HG02610 (cell line): ENCODE data around the gene TRIM14.
"Not testable (repeated sequence)": the region's sequence is repeated elsewhere in the genome, so short reads cannot be mapped to it uniquely, and the experiment has no call there.

ENCODE experiments used
- ATAC-seq: cut with Tn5 transposase; IDR thresholded peaks from one replicate; pipeline ENCODE4 v1.9.1; 2021; ENCODE audit warnings: mild to moderate bottlenecking, moderate library complexity; ENCODE audit not compliant: unreplicated experiment

Gene TRIM14

GRCh38 chr9:98085058-98085457, 34.0 kb downstream of the TRIM14 start:
- no peak for ATAC-seq

DNA sequence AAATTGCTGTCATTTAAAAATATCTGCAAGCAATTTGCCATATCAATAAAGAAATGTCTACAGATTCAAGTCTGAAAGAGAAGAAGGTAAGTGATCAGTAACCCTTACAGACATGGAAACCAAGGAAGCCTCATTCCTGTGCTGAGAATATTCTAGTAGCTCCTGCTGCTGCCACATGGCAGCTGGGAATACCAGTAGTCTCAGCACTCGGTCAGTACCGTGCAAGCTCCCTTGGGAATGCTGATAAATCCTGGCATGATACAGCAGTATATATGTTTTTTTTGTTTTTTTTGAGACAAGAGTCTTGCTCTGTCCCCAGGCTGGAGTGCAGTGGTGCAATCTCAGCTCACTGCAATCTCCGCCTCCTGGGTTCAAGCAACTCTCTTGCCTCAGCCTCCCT, 34.6 kb downstream of the TRIM14 start:
- no peak for ATAC-seq

GRCh38 chr9:98083566-98084183, 35.3 kb downstream of the TRIM14 start:
- no peak for ATAC-seq

DNA sequence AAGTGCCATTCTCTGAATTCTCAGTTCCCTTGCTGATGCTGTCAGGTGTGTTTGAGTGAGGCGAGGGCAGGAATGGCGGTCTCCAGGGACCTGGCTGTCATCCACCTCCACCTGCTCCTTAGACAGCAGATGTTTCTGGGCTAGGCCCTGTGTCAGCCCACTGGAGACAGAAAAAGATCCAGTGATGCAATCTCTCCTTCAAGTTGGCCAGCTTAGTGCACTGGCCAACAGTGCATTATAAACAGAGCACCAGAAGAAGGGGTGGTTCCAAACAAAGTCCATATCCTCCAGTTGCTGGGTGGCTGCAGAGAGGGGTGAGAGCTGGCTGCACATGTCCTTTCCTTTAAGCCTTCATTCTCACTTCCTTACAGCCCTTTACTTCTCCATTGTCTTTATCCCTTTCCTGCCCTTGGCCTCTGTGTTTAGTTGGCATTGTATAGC, 35.9 kb downstream of the TRIM14 start:
- ATAC-seq: no peak

- ATAC-seq: no peak
Observed at GRCh38 chr9:98081477-98082219, 37.4 kb downstream of the TRIM14 start.

DNA sequence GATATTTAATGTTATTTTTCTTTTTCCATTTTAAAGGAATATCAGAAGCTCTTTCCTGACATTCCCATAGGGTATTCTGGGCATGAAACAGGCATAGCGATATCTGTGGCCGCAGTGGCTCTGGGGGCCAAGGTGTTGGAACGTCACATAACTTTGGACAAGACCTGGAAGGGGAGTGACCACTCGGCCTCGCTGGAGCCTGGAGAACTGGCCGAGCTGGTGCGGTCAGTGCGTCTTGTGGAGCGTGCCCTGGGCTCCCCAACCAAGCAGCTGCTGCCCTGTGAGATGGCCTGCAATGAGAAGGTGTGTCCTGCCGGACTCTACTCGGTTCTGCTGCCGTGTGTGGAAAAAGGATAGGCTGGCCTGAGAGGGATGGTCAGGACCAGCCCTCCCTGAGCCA, 38.2 kb downstream of the TRIM14 start:
- ATAC-seq: no peak

DNA sequence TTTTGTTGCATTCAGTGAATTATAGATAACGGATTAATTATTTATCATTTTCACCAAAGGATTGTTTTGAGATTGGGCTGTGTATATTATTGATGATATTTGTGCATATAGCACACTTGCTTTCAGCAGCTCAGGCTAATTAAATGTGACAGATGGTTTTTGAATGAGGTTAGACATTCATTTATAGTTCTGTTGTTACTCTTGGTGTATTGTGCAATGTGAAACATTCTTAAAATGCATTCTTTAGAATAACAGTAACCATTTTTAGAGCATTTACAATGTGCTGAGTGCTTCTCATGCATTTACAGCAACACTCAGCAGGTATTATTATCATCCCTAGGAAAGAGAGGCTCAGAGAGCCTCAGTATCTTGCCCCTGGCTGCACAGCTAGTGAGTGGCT, 38.7 kb downstream of the TRIM14 start:
- no peak for ATAC-seq

GRCh38 chr9:98078895-98079294, 40.1 kb downstream of the TRIM14 start:
- no peak for ATAC-seq

DNA sequence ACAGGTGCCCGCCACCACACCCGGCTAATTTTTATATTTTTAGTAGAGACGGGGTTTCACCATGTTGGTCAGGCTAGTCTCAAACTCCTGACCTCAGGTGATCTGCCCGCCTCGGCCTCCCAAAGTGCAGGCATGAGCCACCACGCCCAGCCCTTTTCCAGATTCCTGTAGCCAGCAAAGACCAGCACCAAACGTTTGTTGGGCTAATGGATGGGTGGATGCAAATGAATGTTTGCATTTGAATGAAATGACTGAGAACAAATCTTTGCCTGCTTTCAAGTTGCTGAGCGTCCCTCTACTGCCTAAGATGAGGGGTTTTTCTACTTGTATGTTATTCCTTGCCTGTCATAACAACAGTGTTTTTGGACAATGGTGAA, 42.5 kb downstream of the TRIM14 start:
- ATAC-seq: not testable (repeated sequence)

DNA sequence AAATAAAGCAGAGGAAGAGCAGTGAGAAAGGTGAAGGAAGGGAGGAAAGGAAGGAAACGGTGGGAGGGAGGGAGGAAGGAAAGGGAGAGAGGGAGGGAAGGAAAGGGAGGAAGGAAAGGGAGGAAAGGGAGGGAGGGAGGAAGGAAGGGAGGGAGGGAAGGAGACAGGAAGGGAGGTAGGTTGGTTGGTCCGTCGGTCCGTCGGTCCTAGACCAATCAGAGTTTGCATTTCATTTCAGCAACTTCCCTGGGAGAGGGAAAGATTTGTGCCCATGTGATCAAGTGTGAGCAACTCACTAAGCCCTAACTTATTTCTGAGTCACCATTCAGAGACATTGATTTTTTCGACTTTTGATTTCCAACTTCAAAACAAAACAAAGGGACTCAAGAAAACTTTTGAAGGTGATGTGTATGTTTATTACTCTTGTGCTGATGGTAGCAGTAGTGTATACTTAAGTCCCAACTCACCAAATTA, 43.7 kb downstream of the TRIM14 start:
- no peak for ATAC-seq

GRCh38 chr9:98074115-98074990, 44.7 kb downstream of the TRIM14 start:
- ATAC-seq: no peak

GRCh38 chr9:98071737-98072136, 47.3 kb downstream of the TRIM14 start:
- no peak for ATAC-seq

DNA sequence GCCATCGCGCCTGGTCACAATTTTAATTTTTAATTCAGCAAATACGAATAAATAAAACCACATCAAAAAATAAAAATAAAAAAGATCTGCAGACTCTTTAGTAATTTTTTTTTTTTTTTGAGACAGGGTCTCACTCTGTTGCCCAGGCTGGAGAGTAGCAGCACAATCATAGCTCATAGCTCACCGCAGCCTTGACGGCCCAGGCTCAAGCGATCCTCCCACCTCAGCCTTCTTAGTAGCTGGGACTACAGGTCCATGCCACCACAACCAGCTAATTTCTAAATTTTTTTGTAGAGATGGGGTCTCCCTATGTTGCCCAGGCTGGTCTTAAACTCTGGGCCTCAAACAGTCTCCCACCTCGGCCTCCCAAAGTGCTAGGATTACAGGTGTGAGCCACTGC, 48.3 kb downstream of the TRIM14 start:
- ATAC-seq: no peak

DNA sequence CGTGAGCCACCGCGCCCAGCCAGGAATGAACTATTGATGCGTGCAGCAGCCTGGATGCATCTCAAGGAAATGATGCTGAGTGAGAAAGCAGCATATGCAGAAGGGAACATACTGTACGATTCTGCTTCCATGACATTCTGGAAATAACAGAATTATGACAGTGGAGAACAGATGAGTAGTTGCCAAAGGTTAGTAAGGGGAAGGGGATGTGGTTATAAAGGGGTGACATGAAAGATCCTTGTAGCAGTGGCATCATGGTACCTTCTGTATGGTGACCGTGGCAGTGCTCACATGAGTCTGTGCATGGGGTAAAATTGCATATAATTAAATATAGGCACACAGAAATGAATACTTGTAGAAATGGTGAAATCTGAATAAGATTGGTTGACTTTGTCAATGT, 49.5 kb downstream of the TRIM14 start:
- ATAC-seq: no peak

- ATAC-seq: no peak
Observed at GRCh38 chr9:98067184-98067583, 51.8 kb downstream of the TRIM14 start.

GRCh38 chr9:98066235-98066634, 52.8 kb downstream of the TRIM14 start:
- no peak for ATAC-seq

DNA sequence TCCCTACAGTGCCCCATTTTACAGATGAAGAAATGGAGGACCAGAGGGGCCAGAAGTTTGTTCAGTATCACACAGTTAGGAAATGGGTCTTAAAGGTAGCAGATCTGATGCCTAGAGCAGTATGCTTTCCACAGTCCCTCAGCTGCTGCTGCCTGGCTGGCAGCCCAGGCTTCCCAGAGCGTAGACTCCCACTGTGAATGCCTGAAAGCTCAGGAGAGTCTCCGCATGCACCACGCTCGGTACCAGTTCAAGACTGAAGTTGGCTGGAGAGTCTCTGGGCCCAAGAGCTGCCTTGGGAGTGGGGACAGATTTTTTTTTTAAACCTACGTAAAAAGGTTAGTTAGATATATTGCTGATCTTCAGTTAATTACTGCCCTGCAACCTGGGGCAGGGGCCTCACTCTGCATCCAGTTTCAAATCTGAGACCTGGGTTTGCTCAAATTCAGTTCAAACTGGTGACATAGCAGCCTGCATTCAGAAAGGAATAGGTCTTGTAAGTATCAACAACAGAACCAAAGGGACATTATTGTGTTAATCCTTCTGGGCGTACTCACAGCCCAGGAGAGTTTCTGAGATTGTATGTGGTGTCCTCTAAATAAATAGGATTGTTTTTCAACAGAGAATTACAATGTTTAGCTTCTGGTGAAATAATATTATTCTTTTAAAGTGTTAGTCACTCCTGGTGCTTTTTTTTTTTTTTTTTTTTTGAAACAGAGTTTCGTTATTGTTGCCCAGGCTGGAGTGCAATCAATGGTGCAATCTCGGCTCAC, 54.2 kb downstream of the TRIM14 start:
- ATAC-seq: no peak

DNA sequence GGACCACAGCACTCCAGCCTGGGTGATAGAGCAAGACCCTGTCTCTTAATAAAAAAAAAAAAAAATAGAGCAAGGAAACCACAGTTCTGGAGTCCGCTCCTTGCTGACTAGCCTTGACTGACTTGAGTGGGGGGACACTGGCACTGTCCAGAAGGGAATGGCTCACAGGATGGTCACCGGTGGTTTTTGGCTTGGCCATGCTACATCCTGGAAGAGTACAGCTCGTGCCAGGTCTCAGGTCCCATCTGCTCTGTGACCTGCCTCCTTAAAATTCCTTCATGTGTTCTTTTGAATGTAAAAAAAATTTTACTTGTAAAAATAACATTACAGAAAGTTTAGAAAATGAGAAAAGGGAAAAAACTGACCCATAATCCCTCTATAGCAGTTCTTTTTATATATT, 56.9 kb downstream of the TRIM14 start:
- ATAC-seq: no peak

DNA sequence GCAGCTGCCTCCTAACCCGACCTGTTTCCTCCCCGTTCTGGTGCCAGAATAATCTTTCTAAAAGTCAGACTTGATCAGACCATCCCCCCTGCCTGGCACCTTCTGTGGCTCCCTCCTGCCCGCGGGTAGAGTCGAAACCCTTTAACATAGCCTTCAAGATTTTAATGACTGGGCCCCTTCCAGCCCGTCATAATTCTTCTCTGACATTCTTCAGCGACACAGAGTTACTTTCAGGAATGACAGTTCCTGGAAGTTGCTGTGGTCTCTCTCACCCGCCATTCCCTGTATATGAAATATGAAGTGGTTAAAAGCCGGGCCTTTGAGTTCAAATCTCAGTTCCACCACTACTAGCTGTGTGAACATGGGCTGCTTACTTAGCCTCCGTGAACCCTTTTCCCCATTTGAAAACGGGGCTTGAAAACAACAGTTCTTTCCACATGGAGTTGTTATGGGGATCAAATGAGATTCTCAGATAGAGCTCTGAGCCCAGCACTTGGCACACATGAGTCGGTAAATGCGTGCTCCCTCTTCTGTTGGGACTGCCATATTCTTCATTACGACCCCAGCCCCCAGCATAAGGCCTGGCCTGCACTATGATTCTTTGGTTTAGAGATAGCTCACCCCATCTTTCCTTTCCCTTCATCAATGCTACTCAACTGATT, 61.8 kb downstream of the TRIM14 start:
- ATAC-seq: no peak
